Memory B cell (primary cell): ENCODE results near the gene OR5H15.
"Not testable (repeated sequence)": the region's sequence is repeated elsewhere in the genome, so short reads cannot be mapped to it uniquely, and the experiment has no call there.

ENCODE experiments used
- ATAC-seq: fragments of 150-1000 bp; cut with Tn5 transposase; 2 replicates; pipeline ENCODE4 v1.10.0; 2021; ENCODE audit warnings: low read depth, mild to moderate bottlenecking, moderate library complexity
- DNase-seq, 2 donors: peaks; one replicate each; pipeline ENCODE4 v3.0.0; 2022; ENCODE audit warnings: low spot score in 2 of 2
- H3K27ac Mint-ChIP-seq: one replicate; pipeline ENCODE4 v1.8.0; 2022; ENCODE audit warnings: mild to moderate bottlenecking, moderate library complexity, mixed read lengths
- H3K27me3 Mint-ChIP-seq: one replicate; pipeline ENCODE4 v1.8.0; 2022; ENCODE audit warnings: mixed read lengths
- H3K36me3 Mint-ChIP-seq: one replicate; pipeline ENCODE4 v1.8.0; 2022; ENCODE audit warnings: mild to moderate bottlenecking, mixed read lengths
- H3K4me1 Mint-ChIP-seq: one replicate; pipeline ENCODE4 v1.8.0; 2022; ENCODE audit warnings: mixed read lengths
- H3K4me3 Mint-ChIP-seq: one replicate; pipeline ENCODE4 v1.8.0; 2022; ENCODE audit warnings: mild to moderate bottlenecking, moderate library complexity, mixed read lengths
- H3K9me3 Mint-ChIP-seq: one replicate; pipeline ENCODE4 v1.8.0; 2022; ENCODE audit warnings: mixed read lengths

The OR5H15 gene

DNA sequence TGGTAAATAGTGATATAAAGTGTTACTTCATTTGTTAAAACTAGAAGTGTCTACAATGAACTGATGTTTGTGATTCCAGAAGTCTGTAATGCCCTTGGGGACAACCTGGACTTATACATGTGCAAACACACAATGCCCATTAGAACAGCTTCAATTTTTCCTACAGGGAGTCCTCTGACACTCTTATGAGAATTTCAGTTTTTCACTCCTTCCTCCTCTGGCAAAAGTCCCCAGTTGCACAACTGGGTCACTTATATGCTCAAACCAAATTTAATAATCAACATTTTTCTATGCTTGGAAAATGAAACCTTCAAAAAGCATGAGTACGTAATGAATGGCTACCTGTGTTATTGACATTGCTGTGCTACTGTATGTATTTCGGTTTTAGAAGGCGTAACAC lies at the start of gene OR5H15:
Gene OR5H15, plus strand, starts transcription at position 301 of the 400 bp plus-strand sequence. CDS start 2,004 bp downstream, outside the sequence.
- no peak for DNase-seq
- Mint-ChIP-seq H3K4me3 (no peak within 1 kb of the TSS), H3K9me3 (no peaks in the 10 kb centered on the region), H3K27me3 (no peaks in the 10 kb centered on the region), H3K36me3 (no peaks in the 10 kb centered on the region), H3K4me1 (no peaks in the 10 kb centered on the region), H3K27ac (no peak within 1 kb of the TSS)
- ATAC-seq: no peak

DNA sequence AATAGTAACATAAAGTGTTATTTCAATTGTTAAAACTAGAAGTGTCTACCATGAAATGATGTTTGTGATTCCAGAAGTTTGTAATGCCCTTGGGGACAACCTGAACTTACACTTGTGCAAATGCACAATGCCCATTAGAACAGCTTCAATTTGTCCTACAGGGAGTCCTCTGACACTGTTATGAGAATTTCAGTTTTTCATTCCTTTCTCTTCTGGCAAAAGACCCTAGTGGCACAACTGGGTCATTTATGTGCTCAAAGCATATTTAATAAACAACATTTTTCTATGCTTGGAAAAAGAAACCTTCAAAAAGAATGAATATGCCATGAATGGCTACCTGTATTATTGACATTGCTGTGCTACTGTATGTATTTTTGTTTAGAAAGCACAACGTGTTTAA lies 36.1 kb upstream of the OR5H15 start, which contains the start of gene OR5H1:
Gene OR5H1, plus strand, starts transcription at position 301 of the 400 bp plus-strand sequence. CDS start 1,977 bp downstream, outside the sequence.
- H3K9me3 Mint-ChIP-seq: peaks cover 2% of the 10 kb centered on the region
- no peak for DNase-seq
- ATAC-seq: no peak
- no peaks in the 10 kb centered on the region for H3K36me3 Mint-ChIP-seq
- H3K27me3 Mint-ChIP-seq: no peaks in the 10 kb centered on the region
- no peak within 1 kb of the TSS for H3K27ac Mint-ChIP-seq
- H3K4me3 Mint-ChIP-seq: no peak within 1 kb of the TSS
- peaks cover 3% of the 10 kb centered on the region for H3K4me1 Mint-ChIP-seq

DNA sequence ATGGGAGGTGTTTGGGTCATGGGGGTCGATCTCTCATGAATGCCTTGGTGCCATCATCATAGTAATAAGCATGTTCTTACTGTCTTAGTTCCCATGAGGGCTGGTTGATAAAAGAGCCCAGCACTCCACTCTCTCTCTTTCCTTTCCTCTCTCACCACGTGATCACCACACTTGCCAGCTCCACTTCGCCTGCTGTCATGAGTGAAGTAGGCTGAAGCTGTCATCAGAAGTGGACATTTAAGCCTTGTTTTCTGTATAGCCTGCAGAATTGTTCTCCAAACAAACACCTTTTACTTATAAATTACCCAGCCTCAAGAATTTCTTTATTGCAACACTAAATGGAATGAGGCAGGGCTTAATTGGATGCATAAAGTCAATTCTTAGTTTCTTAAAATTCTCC lies 29.9 kb upstream of the OR5H15 start:
- ATAC-seq (no peak), DNase-seq (no peak)
- H3K27me3 Mint-ChIP-seq: no peaks in the 10 kb centered on the region
- no peaks in the 10 kb centered on the region for H3K36me3 Mint-ChIP-seq
- H3K4me3 Mint-ChIP-seq: no peak overlapping the region
- H3K9me3 Mint-ChIP-seq: no peaks in the 10 kb centered on the region
- no peaks in the 10 kb centered on the region for H3K4me1 Mint-ChIP-seq
- no peak overlapping the region for H3K27ac Mint-ChIP-seq

DNA sequence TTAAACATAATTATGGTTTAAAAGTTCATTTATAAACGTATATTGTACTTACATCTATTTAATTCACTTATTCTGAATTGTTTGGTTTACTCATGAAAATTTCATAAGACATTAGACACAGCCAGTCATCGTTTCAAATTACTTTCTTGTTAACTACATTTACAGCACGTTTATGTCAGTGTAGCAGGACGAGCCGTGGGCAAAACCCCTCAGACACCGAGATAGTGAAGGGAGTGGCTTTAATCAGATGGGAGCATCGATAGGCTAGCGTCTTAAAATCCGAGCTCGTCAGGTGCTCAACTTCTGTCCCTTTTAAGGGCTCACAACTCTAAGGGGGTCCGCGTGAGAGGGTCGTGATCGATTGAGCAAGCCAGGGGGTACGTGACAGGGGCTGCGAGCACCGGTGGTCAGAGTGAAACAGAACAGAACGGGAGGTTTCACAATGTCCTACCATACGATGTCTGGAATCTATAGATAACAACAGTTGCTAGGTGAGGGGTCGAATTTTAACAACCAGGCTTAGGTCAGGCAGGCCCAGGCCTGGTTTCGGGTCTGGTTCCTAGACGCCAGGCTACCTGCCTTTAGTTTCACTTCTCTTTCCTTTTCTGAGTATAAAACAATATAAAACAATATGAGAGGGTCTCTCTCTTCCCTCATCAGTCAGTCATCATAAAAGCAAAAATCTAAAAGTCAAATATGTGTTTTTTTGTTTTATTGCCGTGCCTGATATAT lies 28.5 kb upstream of the OR5H15 start:
- not testable (repeated sequence) for H3K36me3 Mint-ChIP-seq, H3K27ac Mint-ChIP-seq, H3K9me3 Mint-ChIP-seq, H3K4me3 Mint-ChIP-seq, H3K27me3 Mint-ChIP-seq, ATAC-seq, H3K4me1 Mint-ChIP-seq, DNase-seq

DNA sequence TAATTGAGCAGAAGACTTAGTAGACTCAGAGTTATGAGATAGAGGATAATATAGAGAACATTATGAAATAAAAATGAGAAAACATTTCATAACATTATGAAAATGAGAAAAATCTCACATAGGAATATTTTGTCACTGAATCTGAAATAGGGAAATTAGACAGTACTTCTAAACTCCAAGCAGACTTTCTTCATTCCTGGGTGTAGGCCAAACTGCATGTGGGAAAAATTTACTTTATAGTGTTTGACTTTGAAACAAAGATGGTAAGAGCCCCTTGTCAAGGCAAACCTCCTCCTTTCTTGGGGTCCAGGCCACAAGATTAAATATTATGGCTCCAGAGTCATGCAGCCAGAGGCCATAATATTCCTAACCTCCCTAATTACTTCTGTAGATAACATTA lies 26.0 kb upstream of the OR5H15 start:
- Mint-ChIP-seq H3K27me3 (peaks cover 2% of the 10 kb centered on the region), H3K4me3 (no peak overlapping the region), H3K4me1 (no peaks in the 10 kb centered on the region), H3K27ac (no peak overlapping the region), H3K36me3 (no peaks in the 10 kb centered on the region), H3K9me3 (peaks cover 1% of the 10 kb centered on the region)
- ATAC-seq: no peak
- DNase-seq: no peak

DNA sequence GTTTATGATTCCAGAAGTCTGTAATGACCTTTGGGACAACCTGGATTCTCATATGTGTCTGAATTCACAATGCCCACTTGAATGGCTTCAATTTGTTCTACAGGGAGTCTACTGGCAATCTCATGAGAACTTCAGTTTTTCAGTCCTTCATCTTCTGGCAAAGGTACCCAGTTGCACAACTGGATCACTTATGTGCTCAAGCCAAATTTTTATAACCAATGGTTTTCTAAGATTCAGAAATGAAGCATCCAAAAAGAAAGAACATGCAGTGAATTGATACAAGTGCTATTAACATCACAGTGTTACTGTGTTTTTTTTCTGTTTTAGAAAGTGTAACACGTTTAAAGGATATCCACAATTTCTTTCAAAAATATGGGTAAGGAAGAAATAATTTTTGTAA lies 19.3 kb upstream of the OR5H15 start, which contains the start of gene OR5H14:
Gene OR5H14, plus strand, starts transcription at position 301 of the 400 bp plus-strand sequence. CDS start 1,907 bp downstream, outside the sequence.
- Mint-ChIP-seq H3K27ac (no peak within 1 kb of the TSS), H3K27me3 (peaks cover 4% of the 10 kb centered on the region), H3K9me3 (peaks cover 1% of the 10 kb centered on the region), H3K4me1 (no peaks in the 10 kb centered on the region), H3K4me3 (no peak within 1 kb of the TSS), H3K36me3 (no peaks in the 10 kb centered on the region)
- DNase-seq (no peak), ATAC-seq (no peak)

DNA sequence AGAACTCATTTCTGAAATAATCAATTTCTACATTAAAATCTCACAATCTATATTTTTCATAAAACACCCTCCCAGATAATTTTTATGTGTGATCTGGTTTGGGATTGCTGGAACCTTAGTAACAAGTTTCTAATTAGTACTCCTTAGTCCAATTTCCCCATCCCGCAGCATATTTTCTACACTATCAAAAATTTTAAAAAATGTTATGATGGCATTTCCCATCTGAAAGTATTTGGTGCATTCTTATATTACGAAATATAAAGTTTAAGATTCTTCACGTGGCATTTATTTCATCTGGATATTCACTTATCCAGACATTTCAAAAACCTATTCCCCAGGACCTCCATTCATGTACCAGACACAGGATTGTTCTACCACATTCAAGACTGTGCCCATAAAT lies 17.7 kb upstream of the OR5H15 start:
- peaks cover 2% of the 10 kb centered on the region for H3K9me3 Mint-ChIP-seq
- no peaks in the 10 kb centered on the region for H3K4me1 Mint-ChIP-seq
- peaks cover 4% of the 10 kb centered on the region for H3K27me3 Mint-ChIP-seq
- H3K4me3 Mint-ChIP-seq: no peak overlapping the region
- H3K36me3 Mint-ChIP-seq: no peaks in the 10 kb centered on the region
- no peak overlapping the region for H3K27ac Mint-ChIP-seq
- ATAC-seq: no peak
- no peak for DNase-seq

DNA sequence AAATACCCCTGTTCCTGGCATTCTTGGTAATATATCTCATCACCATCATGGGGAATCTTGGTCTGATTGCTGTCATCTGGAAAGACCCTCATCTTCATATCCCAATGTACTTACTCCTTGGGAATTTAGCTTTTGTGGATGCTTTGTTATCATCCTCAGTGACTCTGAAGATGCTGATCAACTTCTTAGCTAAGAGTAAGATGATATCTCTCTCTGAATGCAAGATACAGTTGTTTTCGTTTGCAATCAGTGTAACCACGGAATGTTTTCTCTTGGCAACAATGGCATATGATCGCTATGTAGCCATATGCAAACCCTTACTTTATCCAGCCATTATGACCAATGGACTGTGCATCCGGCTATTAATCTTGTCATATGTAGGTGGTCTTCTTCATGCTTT lies 17.0 kb upstream of the OR5H15 start:
- ATAC-seq, H3K9me3 Mint-ChIP-seq, H3K36me3 Mint-ChIP-seq, H3K27ac Mint-ChIP-seq, H3K4me3 Mint-ChIP-seq, DNase-seq, H3K27me3 Mint-ChIP-seq, H3K4me1 Mint-ChIP-seq: not testable (repeated sequence)

DNA sequence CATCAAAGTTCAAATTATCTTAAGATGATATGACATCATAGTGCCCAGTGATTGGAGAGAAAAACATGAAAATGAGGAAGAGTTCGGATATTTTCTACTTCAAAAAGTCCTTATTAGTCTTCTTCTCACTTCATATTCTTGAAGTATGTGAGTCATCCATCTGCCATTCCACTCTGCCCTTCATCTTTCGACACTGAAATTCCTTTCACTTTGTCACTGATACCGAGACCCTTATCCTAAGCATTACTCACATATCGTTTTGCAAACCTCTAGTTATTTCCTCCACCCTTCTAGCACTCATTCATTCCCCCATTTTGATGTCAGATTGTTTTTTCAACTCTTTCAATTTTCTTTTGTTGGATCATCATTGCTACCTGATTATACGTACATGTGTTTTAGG lies 15.3 kb upstream of the OR5H15 start:
- peaks cover 1% of the 10 kb centered on the region for H3K9me3 Mint-ChIP-seq
- H3K4me3 Mint-ChIP-seq: no peak overlapping the region
- no peaks in the 10 kb centered on the region for H3K36me3 Mint-ChIP-seq
- ATAC-seq: no peak
- DNase-seq: no peak
- no peaks in the 10 kb centered on the region for H3K4me1 Mint-ChIP-seq
- H3K27me3 Mint-ChIP-seq: peaks cover 3% of the 10 kb centered on the region
- H3K27ac Mint-ChIP-seq: no peak overlapping the region

DNA sequence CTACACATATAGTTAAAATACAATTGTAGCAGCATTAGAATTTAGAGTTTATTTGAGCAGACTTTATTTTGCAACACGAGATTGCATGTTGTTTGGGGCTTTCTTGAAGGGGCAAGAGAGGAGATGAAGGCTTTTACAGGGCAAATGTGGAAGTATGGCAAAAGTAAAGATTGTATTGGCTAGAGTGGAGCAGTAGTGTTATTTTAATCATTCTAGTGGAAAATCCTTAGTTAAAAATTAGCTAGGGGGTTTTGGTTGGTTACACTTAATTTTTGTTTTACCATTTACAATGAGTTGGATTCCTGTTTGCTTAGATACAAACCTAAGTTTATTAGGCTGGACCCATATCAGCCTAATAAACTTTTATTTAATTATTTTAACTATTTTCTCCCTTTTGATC lies 4.6 kb downstream of the OR5H15 start:
- Mint-ChIP-seq H3K9me3 (no peaks in the 10 kb centered on the region), H3K36me3 (no peaks in the 10 kb centered on the region), H3K27ac (no peak overlapping the region), H3K4me1 (no peaks in the 10 kb centered on the region), H3K4me3 (no peak overlapping the region), H3K27me3 (peaks cover 3% of the 10 kb centered on the region)
- DNase-seq (no peak), ATAC-seq (no peak)

DNA sequence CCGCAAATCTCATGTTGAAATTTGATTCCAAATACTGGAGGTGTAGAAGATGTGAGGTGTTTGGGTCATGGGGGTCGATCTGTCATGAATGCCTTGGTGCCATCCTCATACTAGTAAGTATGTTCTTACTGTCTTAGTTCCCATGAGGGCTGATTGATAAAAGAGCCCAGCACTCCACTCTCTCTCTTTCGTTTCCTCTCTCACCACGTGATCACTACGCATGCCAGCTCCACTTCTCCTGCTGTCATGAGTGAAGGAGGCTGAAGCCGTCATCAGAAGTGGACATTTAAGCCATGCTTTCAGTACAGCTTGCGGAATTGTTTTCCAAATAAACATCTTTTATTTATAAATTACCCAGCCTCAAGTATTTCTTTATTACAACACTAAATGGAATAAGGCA lies 6.1 kb downstream of the OR5H15 start:
- no peak overlapping the region for H3K27ac Mint-ChIP-seq
- H3K4me3 Mint-ChIP-seq: no peak overlapping the region
- ATAC-seq: no peak
- H3K27me3 Mint-ChIP-seq: peaks cover 3% of the 10 kb centered on the region
- DNase-seq: no peak
- no peaks in the 10 kb centered on the region for H3K4me1 Mint-ChIP-seq
- no peaks in the 10 kb centered on the region for H3K9me3 Mint-ChIP-seq
- no peaks in the 10 kb centered on the region for H3K36me3 Mint-ChIP-seq

DNA sequence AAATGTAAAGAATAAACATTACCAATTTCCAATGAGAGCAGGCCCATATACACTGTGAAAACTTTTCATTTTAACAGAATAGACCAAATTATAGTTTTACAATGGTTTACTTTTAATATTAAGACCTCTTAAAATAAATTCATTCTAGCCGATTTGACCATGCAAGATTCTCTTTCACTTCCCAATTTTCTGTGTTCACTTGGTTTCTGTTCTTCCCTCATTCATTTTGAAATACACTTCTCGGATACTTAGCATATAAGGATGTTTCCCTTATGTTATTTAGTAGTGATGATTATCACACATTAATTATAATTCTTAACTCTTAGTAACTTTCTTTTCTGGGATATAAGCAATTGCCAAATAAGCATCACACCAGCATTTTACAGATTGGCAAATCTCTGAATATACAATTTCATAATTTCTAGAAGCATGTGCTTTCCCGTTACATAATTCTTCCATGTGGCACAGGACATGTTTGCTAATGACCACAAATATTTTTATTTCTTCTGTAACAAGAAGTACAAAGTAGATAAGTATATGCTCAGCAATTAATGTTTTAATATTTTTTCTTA lies 13.9 kb downstream of the OR5H15 start:
- DNase-seq (no peak), ATAC-seq (no peak)
- no peaks in the 10 kb centered on the region for H3K27me3 Mint-ChIP-seq
- no peaks in the 10 kb centered on the region for H3K4me1 Mint-ChIP-seq
- no peaks in the 10 kb centered on the region for H3K36me3 Mint-ChIP-seq
- no peak overlapping the region for H3K27ac Mint-ChIP-seq
- H3K9me3 Mint-ChIP-seq: no peaks in the 10 kb centered on the region
- no peak overlapping the region for H3K4me3 Mint-ChIP-seq

DNA sequence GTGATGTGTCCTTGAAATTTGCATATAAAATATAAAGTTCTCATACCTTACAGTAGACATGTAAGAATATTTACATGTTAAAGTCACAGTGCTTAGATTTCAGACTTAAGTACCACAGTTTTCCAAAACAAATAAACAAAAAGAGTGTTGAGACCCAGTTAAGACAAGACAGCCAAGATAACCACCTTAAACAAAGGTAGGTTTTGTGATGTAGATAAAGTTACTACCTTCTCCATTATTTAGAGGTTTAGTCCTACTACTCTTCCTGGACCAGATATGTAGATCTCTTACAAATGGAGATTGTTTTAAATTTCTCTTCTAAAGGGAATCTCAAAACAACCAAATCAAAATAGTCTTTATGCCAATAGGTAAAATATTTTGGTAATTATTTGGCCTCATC lies 15.7 kb downstream of the OR5H15 start:
- Mint-ChIP-seq H3K27me3 (no peaks in the 10 kb centered on the region), H3K9me3 (no peaks in the 10 kb centered on the region), H3K4me3 (no peak overlapping the region), H3K4me1 (no peaks in the 10 kb centered on the region), H3K36me3 (no peaks in the 10 kb centered on the region), H3K27ac (no peak overlapping the region)
- DNase-seq (no peak), ATAC-seq (no peak)

DNA sequence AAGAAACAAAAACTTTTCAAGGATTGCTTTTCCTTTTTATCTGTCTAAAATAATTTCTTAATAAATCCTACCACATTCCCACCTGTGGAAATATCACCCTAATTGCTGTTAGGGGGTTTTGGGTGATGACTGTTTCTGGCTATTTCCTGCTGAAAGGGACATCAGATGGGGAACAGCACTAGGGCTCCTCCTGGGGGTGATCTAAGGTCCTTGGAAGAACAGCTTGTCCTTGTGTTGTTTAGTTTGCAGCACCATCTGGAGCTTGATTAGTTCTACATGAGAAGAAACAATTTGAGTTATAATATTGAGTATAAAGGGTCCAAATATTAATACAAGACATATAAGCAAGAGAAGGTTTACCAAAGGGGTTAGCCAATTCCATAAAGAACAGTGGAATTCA lies 18.7 kb downstream of the OR5H15 start:
- DNase-seq (no peak), ATAC-seq (no peak)
- Mint-ChIP-seq H3K4me3 (no peak overlapping the region), H3K9me3 (no peaks in the 10 kb centered on the region), H3K36me3 (no peaks in the 10 kb centered on the region), H3K27ac (no peak overlapping the region), H3K27me3 (no peaks in the 10 kb centered on the region), H3K4me1 (peaks cover 4% of the 10 kb centered on the region)

DNA sequence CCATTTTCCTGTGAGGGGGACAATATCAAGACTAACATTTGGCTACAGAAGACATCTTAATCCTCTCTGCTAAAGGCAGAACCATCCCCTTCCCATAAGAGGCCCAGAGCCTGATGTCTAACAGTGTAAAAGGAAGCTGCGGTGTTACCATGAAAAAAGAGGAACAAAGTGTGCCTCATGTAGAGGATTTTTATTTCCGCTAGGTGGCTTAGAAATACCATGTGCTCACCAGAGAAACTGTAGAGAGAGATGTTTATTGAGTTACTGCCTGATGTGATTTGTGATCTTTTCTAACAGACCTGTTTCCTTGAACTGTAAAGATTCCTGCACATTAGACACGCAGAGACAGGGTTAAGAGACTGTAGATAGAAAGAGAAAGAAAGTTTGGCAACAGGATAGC lies 22.0 kb downstream of the OR5H15 start:
- Mint-ChIP-seq H3K9me3 (peaks cover 2% of the 10 kb centered on the region), H3K4me1 (peaks cover 4% of the 10 kb centered on the region), H3K27me3 (peaks cover 8% of the 10 kb centered on the region), H3K36me3 (no peaks in the 10 kb centered on the region), H3K27ac (no peak overlapping the region), H3K4me3 (no peak overlapping the region)
- peak; percentile 79 for ATAC-seq
- peak in 1 of 2 donors; percentile 6 for DNase-seq
